ENCODE measurements around the gene GPR37L1. TPM values are rescaled to one million over a fixed set of nuclear protein-coding genes. Genes with fewer than 3 reads are reported as not detected.
"Not testable (repeated sequence)": the region's sequence is repeated elsewhere in the genome, so short reads cannot be mapped to it uniquely, and the experiment has no call there.

GPR37L1 gene
- total RNA-seq, 1 donor from 2014 or later, result 0.09 TPM

DNA sequence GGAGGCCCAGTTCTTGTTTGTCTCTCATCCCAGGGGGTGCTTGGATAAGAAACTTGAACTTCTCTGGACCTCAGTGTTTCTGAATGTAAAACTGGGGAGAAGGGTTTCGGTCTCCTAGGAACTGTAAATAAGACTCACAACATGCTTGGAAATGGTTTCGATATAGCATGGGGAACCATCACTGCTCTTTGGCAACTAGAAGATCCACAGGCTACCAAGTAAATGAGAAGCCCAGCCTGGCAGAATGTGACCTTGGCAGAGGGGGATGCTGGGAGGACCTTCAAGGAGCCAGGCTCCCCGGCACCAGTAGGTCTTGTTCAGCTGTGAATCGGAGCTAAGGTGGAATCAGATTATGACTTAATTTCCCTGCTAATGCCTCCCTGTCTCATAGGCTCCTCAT, 18.1 kb downstream of the GPR37L1 start:
- Mint-ChIP-seq H3K9me3 (no peaks in the 10 kb centered on the region), H3K36me3 (peaks cover 7% of the 10 kb centered on the region), H3K4me3 (no peak overlapping the region), H3K27me3 (ENCODE audit: low read depth) (no peaks in the 10 kb centered on the region), H3K4me1 (peaks cover 19% of the 10 kb centered on the region), H3K27ac (no peak overlapping the region)
- DNase-seq (ENCODE audit: low spot score in 2 of 2, unreplicated experiment in 2 of 2), result no peak
- no peak for TF ChIP-seq CTCF (IDR thresholded peaks at IDR 0.05; ENCODE audit: unreplicated experiment)

- H3K36me3 Mint-ChIP-seq; H3K27ac Mint-ChIP-seq; H3K4me3 Mint-ChIP-seq; H3K27me3 Mint-ChIP-seq (ENCODE audit: low read depth); DNase-seq (ENCODE audit: low spot score in 2 of 2, unreplicated experiment in 2 of 2); H3K9me3 Mint-ChIP-seq: not testable (repeated sequence)
- peaks cover 19% of the 10 kb centered on the region for H3K4me1 Mint-ChIP-seq
Measured at GRCh38 chr1:202141468-202141867, 18.8 kb downstream of the GPR37L1 start.

DNA sequence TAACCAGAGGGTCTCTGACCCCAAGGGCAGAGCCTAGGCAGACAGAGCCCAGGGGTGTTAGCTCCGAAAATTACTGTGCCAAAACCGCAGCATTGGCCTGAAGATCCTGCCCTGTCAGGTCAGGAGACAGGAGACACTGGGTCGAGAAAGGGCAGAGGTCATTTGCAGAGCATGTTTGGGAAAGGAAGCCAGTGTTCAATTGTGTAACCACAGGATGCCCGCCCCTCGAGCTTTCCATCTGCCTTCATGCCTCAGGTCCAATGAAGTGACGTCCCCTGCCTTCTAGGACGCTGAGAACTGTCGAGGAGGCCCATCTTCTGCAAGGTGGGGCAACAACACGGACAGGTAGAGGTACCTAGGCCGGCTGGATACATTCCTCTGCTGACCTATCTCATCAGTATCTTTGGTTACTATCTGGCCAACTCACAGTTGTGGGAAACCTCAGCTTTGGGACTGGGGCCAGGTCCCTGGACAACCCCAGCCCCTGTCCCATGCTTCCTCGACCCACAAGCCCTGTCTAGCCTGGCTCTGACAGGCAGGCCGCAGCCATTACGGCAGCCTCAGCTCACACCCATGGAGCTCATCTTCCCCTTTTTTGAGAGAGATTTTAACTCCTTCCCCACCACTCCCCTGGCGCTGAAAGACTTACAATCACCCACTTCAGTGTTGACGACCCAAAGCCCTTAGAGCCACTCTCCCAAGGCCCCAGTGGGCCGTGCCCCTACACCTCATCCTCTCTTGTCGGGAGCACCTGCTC, 20.5 kb downstream of the GPR37L1 start:
- Mint-ChIP-seq H3K4me1 (peaks cover 19% of the 10 kb centered on the region), H3K4me3 (peak overlapping the region; percentile 86), H3K36me3 (peaks cover 6% of the 10 kb centered on the region), H3K9me3 (no peaks in the 10 kb centered on the region), H3K27me3 (ENCODE audit: low read depth) (no peaks in the 10 kb centered on the region), H3K27ac (peak overlapping the region; percentile 98)
- no peak for TF ChIP-seq CTCF (IDR thresholded peaks at IDR 0.05; ENCODE audit: unreplicated experiment)
- no peak for DNase-seq (ENCODE audit: low spot score in 2 of 2, unreplicated experiment in 2 of 2)

DNA sequence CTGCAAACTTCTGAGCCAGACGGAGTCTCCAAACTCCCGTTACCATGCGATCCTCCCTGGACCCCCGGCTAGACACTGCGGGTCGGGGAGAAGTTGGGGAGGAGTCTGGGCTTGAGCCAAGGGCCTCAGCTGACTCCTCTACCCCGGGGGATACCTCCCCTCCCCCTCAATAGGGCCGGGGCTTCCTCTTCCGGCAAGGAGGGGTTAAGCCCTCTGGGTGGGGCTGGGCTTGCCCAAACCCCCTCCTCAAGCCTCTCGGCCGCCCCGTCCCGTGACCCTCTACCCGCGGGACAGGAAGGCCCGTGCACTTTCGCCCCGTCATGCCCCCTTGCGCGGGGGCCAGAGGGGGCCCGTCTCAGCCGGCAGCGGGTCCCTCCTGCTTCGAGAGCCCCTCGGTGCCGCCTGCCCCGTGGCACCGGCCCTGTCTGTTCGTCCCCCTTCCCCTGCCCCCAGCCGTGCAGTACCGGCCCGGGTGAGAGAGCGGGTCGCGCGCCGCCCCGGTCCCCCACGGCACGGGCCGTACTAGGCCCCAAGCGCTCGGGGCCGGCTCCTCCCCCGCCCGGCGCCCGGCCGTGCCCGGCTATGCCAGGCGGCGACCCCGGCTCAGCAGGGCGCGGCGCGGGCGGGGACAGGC, 21.2 kb downstream of the GPR37L1 start:
- Mint-ChIP-seq H3K4me3 (peak overlapping the region; percentile 86), H3K27ac (peak overlapping the region; percentile 98), H3K27me3 (ENCODE audit: low read depth) (no peaks in the 10 kb centered on the region), H3K9me3 (no peaks in the 10 kb centered on the region), H3K4me1 (peaks cover 19% of the 10 kb centered on the region), H3K36me3 (peaks cover 1% of the 10 kb centered on the region)
- TF ChIP-seq CTCF (IDR thresholded peaks at IDR 0.05; ENCODE audit: unreplicated experiment), result no peak
- no peak for DNase-seq (ENCODE audit: low spot score in 2 of 2, unreplicated experiment in 2 of 2)

DNA sequence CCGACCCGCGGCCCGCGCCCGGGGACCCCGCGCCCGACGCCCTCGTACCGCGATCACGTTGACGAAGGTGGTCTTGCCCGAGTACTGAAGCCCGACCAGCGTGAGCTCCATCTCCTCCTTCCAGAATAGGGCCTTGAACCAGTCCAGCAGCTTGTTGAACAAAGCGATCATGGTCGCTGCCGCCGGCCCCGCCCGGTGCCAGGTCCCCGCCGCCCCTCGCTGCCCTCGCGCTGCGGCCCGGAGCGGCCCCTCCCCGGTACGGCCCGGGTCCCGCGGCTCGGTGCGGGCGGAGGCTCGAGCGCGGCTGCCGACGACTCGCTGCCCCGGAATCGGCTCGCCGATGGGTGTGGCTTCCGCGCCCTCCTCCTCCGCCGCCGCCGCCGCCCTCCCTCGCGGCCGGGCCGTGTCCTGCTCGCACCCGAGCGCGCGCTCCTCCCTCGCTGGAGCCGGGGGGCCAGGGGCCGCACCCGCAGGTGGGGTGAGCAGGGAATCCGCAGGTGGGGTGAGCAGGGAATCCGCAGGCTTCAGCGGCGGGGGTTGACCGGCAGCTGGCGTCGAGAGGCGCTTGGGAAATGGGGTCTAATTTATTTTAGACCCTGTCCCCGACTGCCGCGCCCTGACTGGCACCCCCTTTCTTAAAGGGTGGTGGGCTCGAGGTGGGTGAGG, 21.8 kb downstream of the GPR37L1 start, which contains the start of gene ARL8A:
Gene ARL8A, minus strand, starts transcription at position 336 of the 666 bp plus-strand sequence. Its CDS starts 165 bp downstream, at position 171.
- Mint-ChIP-seq H3K4me3 (peak within 1 kb of the TSS; percentile 86), H3K9me3 (no peaks in the 10 kb centered on the region), H3K36me3 (peaks cover 1% of the 10 kb centered on the region), H3K27ac (peak within 1 kb of the TSS; percentile 98), H3K27me3 (ENCODE audit: low read depth) (no peaks in the 10 kb centered on the region), H3K4me1 (peaks cover 19% of the 10 kb centered on the region)
- no peak for TF ChIP-seq CTCF (IDR thresholded peaks at IDR 0.05; ENCODE audit: unreplicated experiment)
- DNase-seq (ENCODE audit: low spot score in 2 of 2, unreplicated experiment in 2 of 2), result peak; percentile 60 to 80
